Left renal pelvis (tissue), 4 donors: ENCODE measurements around the gene FAAP20. TPM values are rescaled to one million over a fixed set of nuclear protein-coding genes. Genes with fewer than 3 reads are reported as not detected.

Source experiments
- DNase-seq, 4 donors: peaks; one replicate each; pipeline ENCODE4 v3.0.0-alpha.2; 2013; ENCODE audit warnings: low read depth in 4 of 4, low spot score in 3 of 4
- polyA plus RNA-seq, 4 donors: library from polyadenylated mRNA; unstranded; fragments of 120-200 nt; gene quantifications; one replicate each; pipeline ENCODE4 v1.2.1, GENCODE V29; 2013; ENCODE audit not compliant: insufficient read length in 4 of 4

FAAP20 gene
- 10 to 100 TPM; 28.0 to 68.3 (median 36.1) TPM for polyA plus RNA-seq

DNA sequence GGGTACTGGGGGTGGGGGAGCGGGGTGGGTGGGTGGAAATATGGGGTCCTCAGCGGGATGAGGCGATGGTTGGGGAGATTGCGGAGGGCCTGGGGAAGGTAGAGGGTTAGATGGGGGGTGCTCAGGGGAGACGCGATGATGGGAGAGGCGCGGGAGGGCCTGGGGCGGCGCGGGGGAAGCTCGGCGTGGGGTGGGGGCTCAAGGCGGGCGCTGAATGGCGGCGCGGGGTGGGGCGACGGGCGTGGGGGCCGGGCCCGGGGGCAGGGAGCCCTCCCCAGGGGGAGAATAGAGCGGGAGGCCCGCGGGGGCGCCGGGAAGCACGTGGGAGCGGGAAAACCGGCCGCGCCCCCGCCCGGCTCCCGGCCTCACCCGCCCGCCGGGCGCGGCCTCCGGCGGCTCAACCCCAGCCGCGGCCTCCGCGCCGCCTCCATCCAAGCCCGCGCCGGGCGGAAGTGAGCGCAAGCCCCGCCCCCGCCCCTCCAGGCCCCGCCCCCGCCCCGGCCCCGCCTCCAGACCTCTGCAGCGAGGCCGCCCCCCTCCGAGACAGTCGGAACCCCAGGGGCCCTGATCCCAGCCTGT lies at the start of gene FAAP20:
Gene FAAP20, minus strand, starts transcription at position 454 of the 579 bp plus-strand sequence. Its CDS starts 23 bp downstream, at position 431.
- no peak for DNase-seq

GRCh38 chr1:2242814-2243725 lies 48.5 kb upstream of the FAAP20 start:
- DNase-seq = no peak

DNA sequence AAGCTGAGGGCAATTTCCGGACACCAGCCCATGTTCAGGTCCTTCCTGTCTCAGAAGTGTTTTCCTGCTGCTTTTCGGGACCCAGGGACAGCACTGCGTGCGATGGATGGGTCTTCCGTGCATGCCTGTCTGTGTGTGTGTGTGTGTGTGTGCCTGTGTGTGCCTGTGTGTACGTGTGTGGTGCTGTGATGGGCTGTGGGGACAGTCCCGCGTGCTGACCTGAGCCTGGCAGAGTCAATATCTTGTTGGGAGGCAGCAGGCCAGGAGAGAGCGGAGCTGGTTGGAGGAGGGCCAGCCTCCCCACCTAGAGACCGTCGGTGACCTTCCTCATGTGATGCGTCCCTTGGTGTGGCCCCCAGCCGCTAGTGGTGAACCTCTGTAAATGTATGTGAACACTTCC lies 47.2 kb upstream of the FAAP20 start:
- DNase-seq = no peak

- no peak for DNase-seq
Observed at GRCh38 chr1:2240270-2241156, 45.9 kb upstream of the FAAP20 start.

DNA sequence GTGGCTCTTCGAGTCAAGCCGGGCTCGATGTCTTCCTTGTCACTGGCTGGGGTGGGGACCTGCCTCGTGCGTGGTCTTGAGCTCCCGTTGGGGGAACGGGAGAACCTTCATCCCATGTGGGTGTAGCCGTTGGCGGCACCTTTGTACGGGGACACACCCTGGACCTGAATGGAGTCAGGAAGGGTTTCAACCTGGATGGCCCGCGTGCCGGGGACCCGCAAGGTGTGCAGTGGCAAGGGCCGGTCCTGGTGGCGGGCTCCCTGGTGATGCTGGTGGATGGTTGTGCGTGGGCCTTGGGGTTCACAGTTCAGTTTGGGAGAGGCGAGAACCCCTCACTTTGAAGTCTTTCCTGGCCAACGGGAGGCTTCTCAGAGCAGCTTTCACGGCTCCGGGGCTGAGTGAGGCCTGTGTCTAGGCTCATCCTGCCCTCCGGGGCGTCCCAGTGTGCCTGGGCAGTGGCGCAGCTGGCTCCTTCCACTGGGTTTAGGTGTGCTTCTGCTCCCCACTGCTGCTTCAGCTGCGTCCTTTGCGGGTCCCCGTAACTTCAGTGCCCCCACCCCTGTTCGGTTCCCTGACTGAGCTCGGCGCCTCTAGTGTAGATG lies 44.9 kb upstream of the FAAP20 start:
- DNase-seq = no peak

DNA sequence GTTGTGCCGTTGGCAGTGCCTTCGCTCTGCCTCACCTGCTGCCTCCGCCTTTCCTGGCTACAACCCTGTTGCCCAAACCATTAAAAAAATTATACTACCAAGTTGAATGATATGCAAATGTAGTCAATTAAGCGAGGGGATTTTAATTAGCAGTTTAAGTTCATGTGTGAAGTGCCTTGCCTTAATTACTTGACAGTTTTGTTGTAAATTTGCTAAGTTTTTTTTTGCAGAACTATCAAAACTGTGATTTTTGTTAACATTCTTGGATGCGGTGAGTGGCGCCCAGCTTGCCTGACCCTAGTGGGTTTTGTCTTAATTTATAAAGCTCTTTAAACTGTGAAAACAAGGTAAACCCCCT lies 44.4 kb upstream of the FAAP20 start:
- DNase-seq = no peak

GRCh38 chr1:2238361-2239012 lies 43.9 kb upstream of the FAAP20 start:
- DNase-seq = no peak

- no peak for DNase-seq
Observed at GRCh38 chr1:2237773-2238172, 43.2 kb upstream of the FAAP20 start.

GRCh38 chr1:2236695-2237677 lies 42.4 kb upstream of the FAAP20 start:
- DNase-seq = no peak

GRCh38 chr1:2235300-2235998 lies 40.9 kb upstream of the FAAP20 start:
- no peak for DNase-seq

GRCh38 chr1:2234762-2235113 lies 40.2 kb upstream of the FAAP20 start:
- no peak for DNase-seq

GRCh38 chr1:2233997-2234761 lies 39.6 kb upstream of the FAAP20 start:
- DNase-seq = no peak

- DNase-seq = no peak
Observed at GRCh38 chr1:2233468-2233867, 38.9 kb upstream of the FAAP20 start.

GRCh38 chr1:2232916-2233438 lies 38.4 kb upstream of the FAAP20 start:
- DNase-seq = no peak

GRCh38 chr1:2232255-2232915 lies 37.8 kb upstream of the FAAP20 start:
- DNase-seq = no peak

DNA sequence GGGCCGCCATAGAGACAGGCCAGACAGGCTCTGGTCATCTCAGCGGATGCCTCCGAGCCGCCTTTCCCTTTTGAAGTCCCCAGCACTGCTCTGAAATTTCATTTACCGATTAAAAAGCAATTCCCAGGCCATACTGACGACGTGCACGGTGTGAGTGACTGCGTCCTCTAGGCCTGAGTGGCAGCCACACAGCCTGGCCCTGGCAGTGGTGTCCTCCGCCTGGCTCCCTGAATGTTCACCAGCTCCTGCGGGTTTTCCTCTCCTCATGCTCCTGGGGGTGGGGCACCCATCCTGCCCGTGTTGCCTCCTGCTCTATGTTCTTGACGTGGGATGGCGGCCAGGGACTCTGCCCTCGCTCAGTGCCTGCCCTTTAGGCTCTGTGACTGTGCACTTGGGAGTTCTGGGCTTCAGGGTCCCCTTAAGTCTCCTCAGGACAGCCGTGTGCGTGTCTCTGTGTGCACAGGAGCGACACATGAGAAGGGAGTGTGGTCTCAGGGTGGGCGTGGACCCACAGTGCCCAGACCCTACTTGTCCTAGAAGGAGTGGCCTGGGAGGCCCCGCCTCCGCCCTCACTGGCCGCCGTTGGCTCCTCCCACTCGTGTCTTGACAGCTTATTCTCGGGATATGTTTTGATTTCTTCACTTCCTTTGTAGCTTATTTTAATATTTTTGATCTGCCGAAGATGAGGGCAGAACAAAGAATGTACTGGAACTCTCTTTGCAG lies 37.1 kb upstream of the FAAP20 start:
- no peak for DNase-seq
